Stomach (tissue), 4 donors: ENCODE data around the gene PEAK1.

Experiments used
- EP300 ChIP-seq: sonication (generic); formaldehyde crosslinking; IDR thresholded peaks from one replicate; pipeline ENCODE4 v1.6.1; 2017; ENCODE audit warnings: antibody characterized with exemption
- POLR2A ChIP-seq, 4 donors: fragments of 450-650 bp; IDR thresholded peaks; one replicate each; pipeline ENCODE4 v1.6.1; 2016; ENCODE audit warnings: antibody characterized with exemption in 4 of 4, control low read depth in 2 of 4, mild to moderate bottlenecking in 1 of 4, moderate library complexity in 1 of 4
- POLR2AphosphoS5 ChIP-seq, 3 donors: sonication (generic); formaldehyde crosslinking; IDR thresholded peaks; one replicate each; pipeline ENCODE4 v1.6.1; 2016; ENCODE audit warnings: antibody characterized with exemption in 3 of 3
- TF ChIP-seq, protein P1 (sequence below), 7 experiments: fragments of 450-650 bp in 4 of 7; fragments of 200-600 bp in 3 of 7; sonication (generic) in 3 of 7; IDR thresholded peaks; one replicate each; pipeline ENCODE4 v1.5.1; 2016 to 2019; ENCODE audit warnings: antibody characterized with exemption in 7 of 7, control low read depth in 2 of 7, mild to moderate bottlenecking in 1 of 7

DNA sequence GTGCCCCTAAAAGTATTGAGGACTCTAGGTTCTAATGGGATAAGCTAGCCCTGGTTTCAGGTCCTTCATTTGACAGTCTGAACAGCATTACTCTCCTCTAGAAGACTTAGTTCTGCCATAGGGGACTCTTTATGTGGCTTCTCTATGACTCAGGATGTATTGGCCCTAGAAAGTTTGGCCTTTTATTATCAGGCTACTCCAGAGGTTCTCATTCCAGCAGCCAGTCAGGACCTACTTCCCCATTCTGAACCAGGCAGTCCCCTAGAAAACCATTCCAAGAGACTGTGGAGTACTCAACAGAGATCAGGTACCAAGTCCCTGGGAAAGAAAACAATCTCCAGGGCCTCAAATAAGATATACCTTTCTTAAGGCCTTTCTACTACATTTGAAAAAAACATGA is 191.1 kb downstream of the PEAK1 start:
- TF ChIP-seq, protein P1, sequence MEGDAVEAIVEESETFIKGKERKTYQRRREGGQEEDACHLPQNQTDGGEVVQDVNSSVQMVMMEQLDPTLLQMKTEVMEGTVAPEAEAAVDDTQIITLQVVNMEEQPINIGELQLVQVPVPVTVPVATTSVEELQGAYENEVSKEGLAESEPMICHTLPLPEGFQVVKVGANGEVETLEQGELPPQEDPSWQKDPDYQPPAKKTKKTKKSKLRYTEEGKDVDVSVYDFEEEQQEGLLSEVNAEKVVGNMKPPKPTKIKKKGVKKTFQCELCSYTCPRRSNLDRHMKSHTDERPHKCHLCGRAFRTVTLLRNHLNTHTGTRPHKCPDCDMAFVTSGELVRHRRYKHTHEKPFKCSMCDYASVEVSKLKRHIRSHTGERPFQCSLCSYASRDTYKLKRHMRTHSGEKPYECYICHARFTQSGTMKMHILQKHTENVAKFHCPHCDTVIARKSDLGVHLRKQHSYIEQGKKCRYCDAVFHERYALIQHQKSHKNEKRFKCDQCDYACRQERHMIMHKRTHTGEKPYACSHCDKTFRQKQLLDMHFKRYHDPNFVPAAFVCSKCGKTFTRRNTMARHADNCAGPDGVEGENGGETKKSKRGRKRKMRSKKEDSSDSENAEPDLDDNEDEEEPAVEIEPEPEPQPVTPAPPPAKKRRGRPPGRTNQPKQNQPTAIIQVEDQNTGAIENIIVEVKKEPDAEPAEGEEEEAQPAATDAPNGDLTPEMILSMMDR (IDR thresholded peaks at IDR 0.05): no peak
- TF ChIP-seq POLR2AphosphoS5 (IDR thresholded peaks at IDR 0.05): no peak
- no peak for TF ChIP-seq POLR2A (IDR thresholded peaks at IDR 0.05)
- TF ChIP-seq EP300: no peak
